ENCODE measurements around the gene TKFC.
"Not testable (repeated sequence)": the region's sequence is repeated elsewhere in the genome, so short reads cannot be mapped to it uniquely, and the experiment has no call there.

Gene TKFC

DNA sequence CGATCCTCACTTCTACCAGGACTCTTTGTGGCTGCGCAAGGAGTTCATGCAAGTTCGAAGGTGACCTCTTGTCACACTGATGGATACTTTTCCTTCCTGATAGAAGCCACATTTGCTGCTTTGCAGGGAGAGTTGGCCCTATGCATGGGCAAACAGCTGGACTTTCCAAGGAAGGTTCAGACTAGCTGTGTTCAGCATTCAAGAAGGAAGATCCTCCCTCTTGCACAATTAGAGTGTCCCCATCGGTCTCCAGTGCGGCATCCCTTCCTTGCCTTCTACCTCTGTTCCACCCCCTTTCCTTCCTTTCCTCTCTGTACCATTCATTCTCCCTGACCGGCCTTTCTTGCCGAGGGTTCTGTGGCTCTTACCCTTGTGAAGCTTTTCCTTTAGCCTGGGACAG, 35.6 kb downstream of the TKFC start:
- DNase-seq (ENCODE audit: low read depth in 1 of 2, low spot score in 1 of 2): no peak

DNA sequence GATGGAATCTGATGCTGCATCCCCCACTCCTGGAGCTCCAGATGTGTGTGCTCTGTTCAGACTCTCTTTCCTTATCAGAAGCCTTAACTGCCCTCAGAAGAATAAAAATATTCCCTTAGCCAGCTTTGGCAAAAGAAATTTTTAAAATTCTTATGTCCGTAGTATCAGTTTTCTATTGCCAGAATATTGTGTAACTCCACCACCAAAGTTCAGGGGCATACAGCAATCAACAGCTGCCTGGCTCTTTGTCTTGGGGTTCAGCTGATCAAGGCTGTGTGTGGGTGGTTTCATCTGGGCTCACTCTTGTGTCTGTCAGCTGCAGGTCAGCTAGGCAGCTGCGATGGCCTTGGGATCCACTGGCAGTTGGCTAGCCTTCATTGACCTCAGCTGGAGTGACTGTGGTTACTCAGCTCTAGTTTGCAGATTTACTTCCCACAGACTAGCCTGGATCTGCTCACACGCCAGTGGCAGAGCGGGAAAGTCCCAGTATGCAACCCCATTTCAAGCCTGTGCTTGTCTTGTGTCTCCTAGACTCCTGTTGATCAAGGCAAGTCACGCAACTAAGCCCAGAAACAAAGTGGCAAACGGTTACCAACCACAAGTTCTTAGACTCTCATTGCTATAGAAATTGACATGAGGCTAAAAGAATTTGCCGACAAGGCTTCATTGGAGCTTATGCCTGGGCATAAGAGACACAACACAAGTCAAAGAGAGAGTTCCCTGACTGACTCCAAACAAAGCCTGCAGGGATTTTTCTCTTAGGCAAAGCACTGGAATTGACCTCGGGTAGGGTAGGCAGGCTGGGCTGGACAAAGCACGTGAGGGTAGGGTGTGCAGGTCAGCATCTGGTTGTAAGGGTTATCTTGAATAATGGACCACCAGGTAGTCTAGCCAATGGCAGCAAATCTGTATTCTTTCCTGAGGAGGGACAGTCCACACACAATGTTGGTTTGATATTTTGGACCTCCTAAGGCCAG, 36.6 kb downstream of the TKFC start:
- no peak for DNase-seq (ENCODE audit: low read depth in 1 of 2, low spot score in 1 of 2)

DNA sequence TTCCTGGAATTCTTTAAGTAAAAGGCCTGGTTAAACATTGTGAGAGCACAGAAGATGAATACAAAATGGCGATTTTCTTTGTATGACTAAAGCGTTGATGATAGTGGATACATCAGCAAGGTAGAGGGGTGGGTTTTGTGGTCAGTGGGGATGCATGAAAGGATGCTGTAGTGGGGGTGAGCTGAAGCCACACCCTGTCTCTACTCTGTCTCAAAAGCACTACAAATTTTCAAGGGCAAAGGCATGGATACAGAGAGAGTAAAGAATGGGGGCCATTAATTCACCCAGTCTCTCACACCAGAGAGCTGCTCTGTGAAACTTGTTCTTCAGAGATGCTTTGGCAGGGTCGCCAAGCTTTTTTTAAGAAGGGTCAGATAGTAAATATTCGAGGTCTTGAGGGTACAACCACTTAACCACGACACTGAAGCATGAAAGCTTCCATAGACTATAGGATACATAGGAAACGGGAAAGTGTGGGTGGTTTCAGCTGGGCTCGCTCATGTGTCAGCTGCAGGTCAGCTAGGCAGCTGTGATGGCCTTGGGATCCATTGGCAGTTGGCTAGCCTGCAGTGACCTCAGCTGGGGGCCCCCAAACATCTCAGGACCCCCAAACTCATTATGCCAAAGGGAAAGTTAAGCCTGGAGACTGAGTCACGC, 37.4 kb downstream of the TKFC start:
- no peak for DNase-seq (ENCODE audit: low read depth in 1 of 2, low spot score in 1 of 2)

DNA sequence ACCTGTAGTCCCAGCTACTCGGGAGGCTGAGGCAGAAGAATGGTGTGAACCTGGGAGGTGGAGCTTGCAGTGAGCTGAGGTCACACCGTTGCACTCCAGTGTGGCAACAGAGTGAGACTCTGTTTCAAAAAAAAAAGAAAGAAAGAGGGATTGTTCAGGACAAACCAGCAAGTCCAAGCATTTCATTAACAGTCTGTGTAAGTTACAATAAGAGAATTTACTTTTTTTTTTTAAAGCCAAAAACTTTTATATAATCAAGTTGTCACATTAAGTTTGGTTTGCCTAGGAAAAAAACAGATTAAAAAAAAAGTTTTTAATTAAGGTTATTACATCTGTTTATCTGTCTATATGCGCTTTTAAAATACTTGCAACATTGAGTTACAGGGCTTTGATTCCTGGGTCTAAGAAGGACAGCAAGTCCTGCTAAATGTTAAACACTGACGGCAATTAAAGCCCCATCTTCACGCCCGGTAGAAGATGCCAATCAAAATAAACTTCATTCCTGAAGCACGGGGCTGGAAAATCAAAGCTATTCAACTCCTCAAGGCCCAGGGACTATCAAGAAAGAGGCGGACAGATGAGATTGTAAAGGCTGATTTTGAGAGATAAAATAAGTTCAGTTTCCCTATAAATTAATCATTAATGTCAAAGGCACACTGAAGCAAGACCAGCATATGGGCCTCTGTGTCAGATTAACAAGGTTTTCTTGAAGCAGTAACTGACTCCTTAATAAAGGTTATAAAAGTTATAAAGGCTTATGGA, 39.8 kb downstream of the TKFC start:
- DNase-seq (ENCODE audit: low read depth in 1 of 2, low spot score in 1 of 2): no peak

DNA sequence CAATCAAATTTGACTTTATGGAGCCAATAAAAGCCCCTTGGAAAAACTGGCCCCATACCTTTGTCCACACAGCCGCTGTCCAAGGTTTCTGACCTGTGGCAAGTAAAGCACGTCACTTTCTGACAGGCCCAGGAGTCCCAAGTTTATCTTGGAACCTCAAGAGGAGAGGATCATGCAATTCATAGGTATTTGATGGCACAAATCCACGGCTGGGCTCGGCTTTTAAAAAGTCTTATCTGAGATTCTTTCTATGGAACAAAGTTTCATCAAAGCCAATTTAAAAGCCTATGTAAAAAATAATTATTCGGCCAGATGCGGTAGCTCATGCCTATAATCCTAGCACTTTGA, 42.7 kb downstream of the TKFC start:
- no peak for DNase-seq (ENCODE audit: low read depth in 1 of 2, low spot score in 1 of 2)

DNA sequence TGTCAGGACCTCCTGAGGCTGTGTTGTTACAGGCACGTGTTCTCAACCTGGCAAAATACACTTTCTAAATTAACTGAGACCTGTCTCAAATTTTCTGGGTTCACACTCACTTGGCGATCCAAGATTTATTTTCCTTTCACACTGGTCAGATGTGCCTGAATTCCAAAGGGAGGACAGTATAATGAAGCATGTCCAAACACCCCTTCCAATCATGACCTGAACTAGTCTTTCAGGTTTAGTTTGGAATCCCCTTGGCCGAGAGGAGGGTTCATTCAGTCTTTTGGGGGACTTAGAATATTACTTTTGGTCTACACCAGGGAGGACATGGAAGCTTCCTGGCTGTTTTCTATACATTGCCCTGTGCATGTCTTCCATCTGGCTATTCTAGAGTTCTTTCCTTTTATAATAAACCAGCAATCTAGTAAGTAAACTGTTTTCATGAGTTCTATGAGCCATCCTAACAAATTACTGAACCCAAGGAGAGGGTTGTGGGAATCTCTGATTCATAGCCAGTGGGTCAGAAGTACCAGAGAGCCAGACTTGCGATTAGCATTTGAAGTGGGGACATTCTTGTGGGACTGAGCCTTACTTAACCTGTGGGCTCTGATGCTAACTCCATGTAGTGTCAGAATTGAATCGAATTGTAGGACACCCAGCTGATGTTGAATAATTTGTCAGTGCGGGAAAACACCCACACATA, 44.6 kb downstream of the TKFC start:
- DNase-seq (ENCODE audit: low read depth in 1 of 2, low spot score in 1 of 2): no peak

DNA sequence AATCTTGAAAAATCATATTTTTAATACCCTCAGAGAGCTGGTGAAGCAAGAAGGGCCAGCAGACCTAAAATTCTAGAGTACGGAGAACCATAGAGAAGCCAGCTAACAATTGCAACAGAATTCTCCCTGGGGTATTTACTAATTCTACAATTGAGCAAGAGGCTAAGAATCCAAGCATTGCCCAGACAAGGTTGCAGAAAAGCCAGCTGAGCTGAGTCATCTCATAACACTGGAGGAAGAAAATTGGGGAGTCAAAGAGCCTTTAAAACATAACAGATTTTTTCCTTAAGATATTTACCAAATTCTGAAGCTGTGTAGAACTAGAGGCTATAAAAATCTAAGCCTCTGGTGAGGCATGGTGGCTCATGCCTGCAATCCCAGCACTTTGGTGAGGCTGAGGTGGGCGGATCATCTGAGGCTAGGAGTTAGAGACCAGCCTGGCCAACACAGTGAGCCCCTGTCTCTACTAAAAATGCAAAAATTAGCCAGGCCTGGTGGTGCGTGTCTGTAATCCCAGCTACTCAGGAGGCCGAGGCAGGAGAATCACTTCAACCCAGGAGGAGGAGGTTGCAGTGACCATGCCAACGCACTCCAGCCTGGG, 45.8 kb downstream of the TKFC start:
- DNase-seq (ENCODE audit: low read depth in 1 of 2, low spot score in 1 of 2): no peak

DNA sequence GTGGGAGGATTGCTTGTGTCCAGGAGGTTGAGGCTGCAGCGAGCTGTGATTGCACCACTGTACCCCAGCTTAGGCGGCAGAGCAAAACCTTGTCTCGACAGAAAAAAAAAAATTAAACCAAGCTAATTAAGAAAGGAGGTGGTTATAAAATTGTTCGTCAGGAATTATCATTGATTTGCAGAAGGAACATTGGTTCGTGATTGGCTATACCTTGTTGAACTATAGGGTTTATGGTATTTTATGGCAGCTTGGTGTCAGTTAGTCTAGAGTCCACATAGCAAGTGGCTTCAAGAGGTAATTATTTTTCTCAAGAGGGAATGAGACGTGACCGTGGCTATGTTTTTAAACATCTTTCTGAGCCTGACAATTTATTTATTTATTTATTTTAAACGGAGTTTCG, 47.9 kb downstream of the TKFC start:
- no peak for DNase-seq (ENCODE audit: low read depth in 1 of 2, low spot score in 1 of 2)

DNA sequence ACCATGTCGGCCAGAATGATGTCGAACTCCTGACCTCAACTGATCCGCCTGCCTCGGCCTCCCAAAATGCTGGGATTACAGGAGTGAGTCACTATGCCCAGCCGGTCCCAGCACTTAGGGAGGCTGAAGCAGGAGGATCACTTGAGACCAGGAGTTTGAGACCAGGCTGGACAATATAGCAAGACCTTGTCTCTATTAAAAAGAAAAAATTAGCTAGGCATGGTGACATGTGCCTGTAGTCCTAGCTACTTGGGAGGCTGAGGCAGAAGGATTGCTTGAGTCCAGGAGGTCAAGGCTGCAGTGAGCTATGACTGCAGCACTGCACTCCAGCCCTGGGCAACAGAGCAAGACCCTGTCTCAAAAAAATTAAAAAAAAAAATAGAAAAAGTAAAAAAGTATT, 50.8 kb downstream of the TKFC start:
- DNase-seq (ENCODE audit: low read depth in 1 of 2, low spot score in 1 of 2): not testable (repeated sequence)

DNA sequence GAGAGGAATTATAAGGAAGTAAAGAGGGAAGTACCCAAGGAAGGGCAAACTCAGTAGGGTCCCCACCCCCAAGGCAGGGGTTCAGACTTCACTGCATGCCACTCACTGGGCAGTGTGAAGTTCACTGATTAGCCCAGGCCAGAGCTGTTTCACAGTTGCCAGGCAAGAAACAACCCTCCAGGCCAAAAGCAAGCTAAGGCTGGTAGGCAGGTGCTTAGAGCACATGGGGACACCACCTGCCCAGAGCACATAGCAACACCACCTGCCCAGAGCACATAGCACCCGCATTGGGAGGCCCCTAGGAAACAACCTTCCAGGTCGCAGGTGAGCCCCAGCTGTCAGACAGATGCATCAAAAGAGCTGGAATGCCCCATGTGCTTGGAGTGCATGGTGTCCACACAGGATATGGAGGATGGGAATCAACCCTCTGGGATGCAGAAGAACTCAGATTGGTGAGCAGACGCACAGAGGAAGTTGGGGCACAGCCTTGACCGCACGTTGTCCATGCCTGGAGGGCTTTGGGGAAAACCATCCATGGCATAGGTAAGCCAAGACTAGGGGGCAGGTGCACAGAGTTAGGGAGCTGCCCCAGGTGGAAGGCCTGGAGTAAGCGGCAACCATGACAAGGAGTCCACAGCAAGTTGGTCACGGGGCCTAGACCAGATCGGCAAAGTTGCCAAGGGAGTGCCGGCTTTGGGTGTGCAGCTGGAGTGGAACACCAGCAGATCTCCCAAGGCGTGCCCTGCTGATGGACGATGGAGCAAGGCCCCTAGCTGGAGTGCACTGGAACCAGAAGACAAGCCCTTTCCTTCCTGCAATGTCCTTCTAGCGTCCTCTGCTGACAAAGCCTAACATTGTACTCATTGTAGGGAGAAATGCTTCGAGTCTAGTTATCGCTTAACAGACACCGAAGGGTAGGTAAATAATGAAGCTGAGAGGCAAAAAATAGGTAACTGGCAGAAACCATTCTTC, 51.5 kb downstream of the TKFC start:
- no peak for DNase-seq (ENCODE audit: low read depth in 1 of 2, low spot score in 1 of 2)

DNA sequence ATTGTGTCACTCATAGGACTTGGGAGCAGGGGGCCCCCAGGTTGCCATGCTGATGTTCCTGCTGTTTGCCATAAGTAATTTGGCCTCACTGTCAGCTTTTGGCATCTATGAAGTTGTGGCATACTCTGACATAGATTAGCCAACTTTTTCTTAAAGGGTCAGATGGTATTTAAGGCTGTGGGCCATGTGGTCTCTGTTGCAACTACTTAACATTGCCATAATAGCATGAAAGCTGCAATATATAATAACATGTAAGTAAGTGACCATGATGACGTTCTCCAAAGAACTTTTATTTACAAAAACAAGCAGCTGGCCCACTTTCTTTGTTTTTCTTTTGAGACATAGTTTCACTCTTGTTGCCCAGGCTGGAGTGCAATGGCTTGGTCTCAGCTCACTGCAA, 57.1 kb downstream of the TKFC start:
- no peak for DNase-seq (ENCODE audit: low read depth in 1 of 2, low spot score in 1 of 2)

DNA sequence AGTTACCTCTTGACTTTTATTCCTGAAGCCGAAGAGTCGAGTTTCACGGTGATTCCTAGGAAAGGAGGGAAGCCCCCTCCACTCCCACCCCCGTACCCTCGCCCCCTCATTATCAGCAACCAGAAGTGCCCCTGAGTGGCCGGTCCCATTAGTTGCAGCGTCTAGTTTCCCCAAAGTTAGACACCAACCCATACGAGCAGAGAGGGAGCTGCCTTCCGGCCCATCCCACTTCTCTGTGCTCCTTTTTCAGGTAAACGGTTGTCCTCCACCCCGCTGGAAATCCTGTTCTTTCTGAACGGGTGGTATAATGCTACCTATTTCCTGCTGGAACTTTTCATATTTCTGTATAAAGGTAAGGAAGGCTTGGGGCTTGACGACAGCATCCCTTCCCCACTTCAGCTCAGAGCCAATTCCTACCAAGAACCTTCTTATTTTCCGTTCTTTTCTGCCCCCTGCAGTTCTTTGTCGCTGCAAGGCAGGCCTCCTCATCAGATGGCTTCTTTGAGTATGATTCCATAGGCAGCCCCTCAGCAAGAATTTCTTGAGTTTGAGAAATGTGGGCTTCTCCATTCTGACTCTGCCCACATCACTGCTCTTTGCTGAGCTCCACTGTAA, 60.1 kb downstream of the TKFC start:
- DNase-seq (ENCODE audit: low read depth in 1 of 2, low spot score in 1 of 2): no peak
